ENCODE results near the gene BLOC1S1.

Gene BLOC1S1

GRCh38 chr12:55693323-55694187, 22.3 kb upstream of the BLOC1S1 start:
- DNase-seq (ENCODE audit: extremely low spot score, insufficient read length, low read depth) (no peak), FAIRE-seq (no peak)

GRCh38 chr12:55694188-55694515, 21.7 kb upstream of the BLOC1S1 start:
- no peak for DNase-seq (ENCODE audit: extremely low spot score, insufficient read length, low read depth)
- FAIRE-seq = no peak

- FAIRE-seq (no peak), DNase-seq (ENCODE audit: extremely low spot score, insufficient read length, low read depth) (no peak)
These were observed 21.2 kb upstream of the BLOC1S1 start for GRCh38 chr12:55694651-55695050.

- DNase-seq (ENCODE audit: extremely low spot score, insufficient read length, low read depth) (no peak), FAIRE-seq (no peak)
These were observed 20.5 kb upstream of the BLOC1S1 start for GRCh38 chr12:55695349-55695748.

- DNase-seq (ENCODE audit: extremely low spot score, insufficient read length, low read depth) (no peak), FAIRE-seq (no peak)
These were observed 19.7 kb upstream of the BLOC1S1 start for GRCh38 chr12:55696141-55696540.

GRCh38 chr12:55696796-55697462, 18.9 kb upstream of the BLOC1S1 start:
- FAIRE-seq (no peak), DNase-seq (ENCODE audit: extremely low spot score, insufficient read length, low read depth) (no peak)

GRCh38 chr12:55697686-55698085, 18.2 kb upstream of the BLOC1S1 start:
- DNase-seq (ENCODE audit: extremely low spot score, insufficient read length, low read depth) = no peak
- FAIRE-seq = no peak

GRCh38 chr12:55698241-55698955, 17.4 kb upstream of the BLOC1S1 start:
- FAIRE-seq (no peak), DNase-seq (ENCODE audit: extremely low spot score, insufficient read length, low read depth) (no peak)

GRCh38 chr12:55698965-55699364, 16.9 kb upstream of the BLOC1S1 start:
- no peak for FAIRE-seq
- no peak for DNase-seq (ENCODE audit: extremely low spot score, insufficient read length, low read depth)

GRCh38 chr12:55699471-55700055, 16.3 kb upstream of the BLOC1S1 start:
- no peak for DNase-seq (ENCODE audit: extremely low spot score, insufficient read length, low read depth)
- no peak for FAIRE-seq

GRCh38 chr12:55700255-55701018, 15.4 kb upstream of the BLOC1S1 start:
- DNase-seq (ENCODE audit: extremely low spot score, insufficient read length, low read depth) (no peak), FAIRE-seq (no peak)

- DNase-seq (ENCODE audit: extremely low spot score, insufficient read length, low read depth) = no peak
- FAIRE-seq = no peak
These were observed 13.0 kb upstream of the BLOC1S1 start for GRCh38 chr12:55702861-55703260.

GRCh38 chr12:55703288-55703687, 12.6 kb upstream of the BLOC1S1 start:
- no peak for DNase-seq (ENCODE audit: extremely low spot score, insufficient read length, low read depth)
- no peak for FAIRE-seq

GRCh38 chr12:55703901-55704761, 11.7 kb upstream of the BLOC1S1 start:
- DNase-seq (ENCODE audit: extremely low spot score, insufficient read length, low read depth) (no peak), FAIRE-seq (no peak)

GRCh38 chr12:55704824-55705718, 10.8 kb upstream of the BLOC1S1 start:
- FAIRE-seq (no peak), DNase-seq (ENCODE audit: extremely low spot score, insufficient read length, low read depth) (no peak)

GRCh38 chr12:55705782-55706402, 10.0 kb upstream of the BLOC1S1 start:
- no peak for DNase-seq (ENCODE audit: extremely low spot score, insufficient read length, low read depth)
- no peak for FAIRE-seq

GRCh38 chr12:55706568-55707218, 9.2 kb upstream of the BLOC1S1 start:
- DNase-seq (ENCODE audit: extremely low spot score, insufficient read length, low read depth) (no peak), FAIRE-seq (no peak)
